GM18858 (cell line): Measurements from ENCODE around the gene BAZ2B.

Experiments
- ATAC-seq: cut with Tn5 transposase; IDR thresholded peaks from one replicate; pipeline ENCODE4 v1.9.1; 2021; ENCODE audit not compliant: unreplicated experiment

Gene BAZ2B

GRCh38 chr2:159615367-159616285, 722 bp downstream of the BAZ2B start:
- peak; percentile 49 for ATAC-seq

GRCh38 chr2:159614534-159615366, 1.6 kb downstream of the BAZ2B start:
- ATAC-seq: peak; percentile 1

DNA sequence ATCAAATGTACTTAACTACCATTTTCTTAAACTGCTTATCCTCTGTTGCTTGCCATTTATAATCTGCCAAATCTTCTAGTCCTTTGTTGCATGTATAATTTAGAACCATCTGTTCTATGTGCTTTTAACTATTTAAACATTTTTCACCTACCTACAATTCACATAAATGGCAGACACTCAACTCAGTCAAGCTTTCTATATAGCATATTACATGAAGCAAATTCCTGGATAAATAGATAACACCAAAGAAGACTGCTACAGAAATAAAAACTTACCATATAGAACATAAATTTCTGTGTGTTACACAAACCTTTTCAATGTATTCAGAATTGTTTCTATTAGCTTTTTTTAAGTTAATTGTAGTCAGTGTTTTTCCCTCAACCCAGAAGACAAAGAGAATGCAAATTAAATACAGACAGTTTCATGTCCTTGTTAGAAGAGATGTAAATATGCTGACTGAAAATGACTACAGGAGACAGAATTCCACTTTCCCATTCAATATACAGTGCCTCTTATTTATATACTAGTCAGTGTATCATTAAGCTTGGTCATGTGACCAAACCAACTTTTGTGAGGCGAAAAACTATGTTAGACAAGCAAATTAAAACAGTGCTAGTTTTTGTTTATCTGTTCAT, 2.6 kb downstream of the BAZ2B start:
- no peak for ATAC-seq

- ATAC-seq: no peak
These were observed 3.3 kb downstream of the BAZ2B start for GRCh38 chr2:159613091-159613490.

- no peak for ATAC-seq
These were observed 4.0 kb downstream of the BAZ2B start for GRCh38 chr2:159612255-159612901.

GRCh38 chr2:159609811-159610549, 6.4 kb downstream of the BAZ2B start:
- ATAC-seq: no peak

DNA sequence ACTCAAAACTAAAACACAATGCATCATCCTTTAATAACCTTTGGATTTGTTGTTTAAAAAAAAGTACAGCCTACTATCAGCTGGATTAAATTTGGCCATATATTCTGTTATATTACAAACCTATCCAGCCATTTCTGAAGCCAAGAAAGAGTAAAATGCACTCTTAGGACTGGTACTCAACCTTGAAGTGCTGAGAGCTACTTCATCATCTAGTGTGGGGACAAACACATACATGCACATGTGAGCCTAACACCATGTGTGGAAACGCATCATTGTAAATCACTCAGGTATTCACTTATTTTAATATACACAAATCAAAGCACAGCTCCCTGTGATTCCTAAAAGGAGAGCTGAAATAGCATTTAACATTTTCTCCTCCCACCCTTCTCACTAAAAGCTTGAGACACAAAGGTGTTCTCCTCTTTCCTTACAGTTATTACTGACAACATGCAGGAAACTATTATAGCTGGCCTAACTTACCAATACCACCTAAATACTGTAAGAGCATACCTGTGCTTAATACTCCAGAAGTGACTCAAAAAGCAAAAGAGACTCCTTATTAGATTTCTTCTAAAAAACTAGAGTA, 7.5 kb downstream of the BAZ2B start:
- ATAC-seq: no peak

DNA sequence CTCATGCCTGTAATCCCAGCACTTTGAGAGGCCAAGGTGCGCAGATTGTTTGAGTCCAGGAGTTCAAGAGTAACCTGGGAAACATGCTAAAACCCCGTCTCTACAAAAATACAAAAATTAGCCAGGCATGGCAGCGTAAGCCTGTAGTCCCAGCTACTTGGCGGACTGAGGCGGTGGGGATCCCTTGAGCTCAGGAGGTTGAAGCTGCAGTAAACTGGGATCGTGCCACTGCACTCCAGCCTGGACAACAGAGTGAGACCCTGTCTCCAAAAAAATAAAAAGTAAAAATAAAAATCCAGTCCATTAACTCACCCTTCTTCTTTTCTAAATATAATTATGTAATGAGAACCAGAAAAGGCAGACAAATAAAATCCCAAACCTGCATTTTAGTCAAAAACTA, 8.2 kb downstream of the BAZ2B start:
- ATAC-seq: no peak

- no peak for ATAC-seq
These were observed 10.1 kb downstream of the BAZ2B start for GRCh38 chr2:159606287-159606686.

- ATAC-seq: no peak
These were observed 10.7 kb downstream of the BAZ2B start for GRCh38 chr2:159605441-159606178.

GRCh38 chr2:159604159-159604558, 12.2 kb downstream of the BAZ2B start:
- no peak for ATAC-seq

DNA sequence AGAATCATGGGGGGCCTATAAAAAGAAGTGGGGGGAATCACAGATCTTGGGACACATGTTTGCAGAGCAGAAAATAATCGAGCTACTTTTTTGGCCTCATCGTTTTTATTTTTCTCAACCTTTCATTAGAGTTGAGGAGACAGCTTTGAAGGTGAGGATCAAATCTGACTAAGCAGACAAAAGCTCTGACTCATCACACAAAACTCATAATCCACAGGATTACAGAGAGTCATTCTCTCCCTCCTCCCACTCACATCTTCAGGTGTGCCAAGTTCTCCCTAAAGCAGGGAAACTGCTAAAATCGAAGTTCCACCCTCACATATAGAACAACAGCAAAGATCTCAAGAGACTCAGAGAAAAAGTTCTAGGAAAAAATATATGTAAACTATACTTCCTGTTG, 15.6 kb downstream of the BAZ2B start:
- no peak for ATAC-seq

DNA sequence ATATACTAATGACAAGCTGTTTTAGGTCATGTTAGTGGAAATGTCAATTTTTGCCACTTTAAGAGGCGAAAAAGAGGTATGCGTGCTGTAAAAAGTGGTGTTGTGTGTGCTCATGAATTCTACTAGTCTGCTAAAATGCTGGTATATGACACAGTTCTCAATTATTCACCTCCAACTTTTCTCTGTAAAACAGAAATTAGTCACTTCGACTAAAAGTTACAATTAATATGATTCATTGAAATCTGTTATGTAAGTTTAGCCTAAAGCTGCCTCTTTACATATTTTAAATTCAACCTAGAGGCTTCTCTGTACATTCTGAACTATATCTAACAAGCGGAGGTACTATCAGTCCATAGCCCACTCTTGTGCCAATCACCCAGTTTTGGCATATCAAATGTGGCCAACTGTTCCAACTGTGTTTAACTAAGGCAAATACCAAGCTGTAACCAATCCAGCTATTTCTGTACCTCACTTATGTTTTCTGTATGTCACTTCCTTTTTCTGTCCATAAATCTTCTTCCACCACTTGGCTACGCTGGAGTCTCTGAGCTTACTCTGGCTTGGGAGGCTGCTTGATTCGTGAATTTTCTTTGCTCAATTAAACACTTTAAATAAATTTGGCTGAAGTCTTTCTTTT, 20.8 kb downstream of the BAZ2B start:
- no peak for ATAC-seq

DNA sequence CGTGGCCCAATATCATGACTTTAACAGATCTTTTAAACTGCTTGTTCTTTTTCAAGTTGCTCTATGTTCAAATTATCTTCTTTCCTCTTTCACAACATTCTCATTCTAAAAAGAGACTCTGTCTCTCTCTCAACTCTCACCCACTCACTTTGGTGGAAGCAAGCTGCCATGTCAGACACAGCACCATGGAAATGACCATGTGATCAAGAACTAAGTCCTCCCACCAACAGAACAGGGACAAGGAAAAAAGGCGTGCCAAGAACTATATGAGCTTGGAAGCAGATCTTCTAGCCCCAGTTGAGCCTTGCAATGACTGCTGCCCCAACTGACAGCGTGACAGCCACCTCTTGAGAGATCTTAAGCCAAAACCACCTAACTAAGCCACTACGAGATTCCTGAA, 23.9 kb downstream of the BAZ2B start:
- no peak for ATAC-seq

GRCh38 chr2:159591221-159591620, 25.1 kb downstream of the BAZ2B start:
- no peak for ATAC-seq

GRCh38 chr2:159589286-159589685, 27.1 kb downstream of the BAZ2B start:
- ATAC-seq: no peak

GRCh38 chr2:159586034-159586433, 30.3 kb downstream of the BAZ2B start:
- ATAC-seq: no peak

DNA sequence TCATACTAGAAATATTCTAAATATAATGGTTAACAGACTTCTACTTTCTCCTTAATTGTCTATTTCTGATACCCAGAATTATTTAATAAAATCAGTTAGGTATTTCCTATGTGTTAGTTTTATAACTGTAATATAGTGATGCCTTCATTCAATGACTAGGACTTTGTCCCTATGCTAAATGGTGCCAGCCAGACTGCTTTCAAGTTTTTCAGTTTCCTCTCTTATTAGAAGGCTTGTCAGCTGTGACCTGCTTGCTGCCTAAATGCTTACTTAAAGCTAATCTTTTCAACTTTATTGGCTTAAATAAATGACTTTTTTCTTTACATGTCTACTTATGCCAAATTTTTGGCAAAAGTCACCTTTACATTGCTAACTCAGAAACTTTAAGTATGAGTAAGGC, 30.7 kb downstream of the BAZ2B start:
- ATAC-seq: no peak

GRCh38 chr2:159584796-159585195, 31.6 kb downstream of the BAZ2B start:
- ATAC-seq: no peak
